HEK293 (cell line): ENCODE measurements around the gene CHEK1.

Experiments used
- CTCF ChIA-PET: fragments of 350-600 bp; formaldehyde crosslinking; extraction: SDS; loops from one replicate; lab custom pipeline; 2021; ENCODE audit warnings: antibody characterized with exemption; lab: Yijun Ruan, JAX
- POLR2A ChIA-PET: fragments of 300-600 bp; formaldehyde crosslinking; extraction: SDS; loops from one replicate; lab custom pipeline; 2020; ENCODE audit warnings: antibody characterized with exemption, inconsistent platforms; lab: Yijun Ruan, JAX
- H3K27ac ChIP-seq: fragments of 200-500 bp; sonication (Bioruptor generic); 2 replicates; pipeline ENCODE4 v1.5.1; 2014; ENCODE audit warnings: low read depth, low read length, control low read depth, inconsistent platforms; ENCODE audit errors: extremely low read depth
- H3K36me3 ChIP-seq, 2 experiments: fragments of 200-500 bp in 1 of 2; sonication (Bioruptor generic) in 1 of 2; 1 replicate in 1 of 2; 2 replicates in 1 of 2; pipeline ENCODE4 v1.5.1; 2014 to 2017; ENCODE audit warnings: inconsistent platforms in 2 of 2, low read length in 2 of 2; ENCODE audit not compliant: control insufficient read depth in 2 of 2, insufficient read depth in 1 of 2
- H3K4me1 ChIP-seq: fragments of 200-500 bp; sonication (Bioruptor generic); 2 replicates; pipeline ENCODE4 v1.5.1; 2014; ENCODE audit warnings: mild to moderate bottlenecking, low read length, inconsistent platforms; ENCODE audit not compliant: control insufficient read depth, insufficient read depth
- H3K4me3 ChIP-seq: 2 replicates; pipeline ENCODE4 v1.5.1; 2011; ENCODE audit warnings: low read depth, mild to moderate bottlenecking, control low read depth, low read length, moderate library complexity
- H3K9me3 ChIP-seq: fragments of 200-500 bp; sonication (Bioruptor generic); 2 replicates; pipeline ENCODE4 v1.5.1; 2014; ENCODE audit warnings: low read depth, low read length, inconsistent platforms; ENCODE audit not compliant: control insufficient read depth, insufficient read depth
- KLF1 ChIP-seq: fragments of 450-650 bp; formaldehyde crosslinking; IDR thresholded peaks from 2 replicates; pipeline ENCODE4 v1.5.1; 2016; ENCODE audit warnings: missing biosample characterization, missing genetic modification characterization
- KLF16 ChIP-seq: fragments of 450-650 bp; formaldehyde crosslinking; IDR thresholded peaks from 2 replicates; pipeline ENCODE4 v1.5.1; 2017; ENCODE audit warnings: missing biosample characterization, missing genetic modification characterization
- ZBTB20 ChIP-seq: fragments of 450-650 bp; formaldehyde crosslinking; IDR thresholded peaks from 2 replicates; pipeline ENCODE4 v1.5.1; 2016; ENCODE audit warnings: missing biosample characterization, missing genetic modification characterization
- ZBTB7A ChIP-seq: fragments of 450-650 bp; formaldehyde crosslinking; IDR thresholded peaks from 2 replicates; pipeline ENCODE4 v1.5.1; 2016; ENCODE audit warnings: low read depth, missing biosample characterization, missing genetic modification characterization
- ZFP3 ChIP-seq: fragments of 450-650 bp; formaldehyde crosslinking; IDR thresholded peaks from 2 replicates; pipeline ENCODE4 v1.5.1; 2016; ENCODE audit warnings: low read depth, missing biosample characterization, missing genetic modification characterization
- ZNF266 ChIP-seq: fragments of 450-650 bp; formaldehyde crosslinking; IDR thresholded peaks from 2 replicates; pipeline ENCODE4 v1.5.1; 2016; ENCODE audit warnings: missing biosample characterization, missing genetic modification characterization, low read depth
- ZNF341 ChIP-seq: fragments of 450-650 bp; formaldehyde crosslinking; IDR thresholded peaks from 2 replicates; pipeline ENCODE4; 2016; ENCODE audit warnings: low read depth, missing biosample characterization, missing genetic modification characterization
- ZNF48 ChIP-seq: fragments of 450-650 bp; formaldehyde crosslinking; IDR thresholded peaks from 2 replicates; pipeline ENCODE4 v1.5.1; 2016; ENCODE audit warnings: missing biosample characterization, missing genetic modification characterization
- ZNF510 ChIP-seq: fragments of 450-650 bp; formaldehyde crosslinking; IDR thresholded peaks from 2 replicates; pipeline ENCODE4 v1.5.1; 2018; ENCODE audit warnings: mild to moderate bottlenecking, missing genetic modification characterization, missing biosample characterization; ENCODE audit not compliant: insufficient replicate concordance
- ZNF585B ChIP-seq: fragments of 450-650 bp; formaldehyde crosslinking; IDR thresholded peaks from 2 replicates; pipeline ENCODE4 v1.5.1; 2016; ENCODE audit warnings: missing biosample characterization, missing genetic modification characterization
- ZNF747 ChIP-seq: fragments of 450-650 bp; formaldehyde crosslinking; IDR thresholded peaks from 2 replicates; pipeline ENCODE4 v1.5.1; 2016; ENCODE audit warnings: missing biosample characterization, missing genetic modification characterization
- ZNF76 ChIP-seq: fragments of 450-650 bp; formaldehyde crosslinking; IDR thresholded peaks from 2 replicates; pipeline ENCODE4; 2016; ENCODE audit warnings: low read depth, missing biosample characterization, missing genetic modification characterization, borderline replicate concordance
- TF ChIP-seq, protein P1 (sequence below): fragments of 450-650 bp; formaldehyde crosslinking; IDR thresholded peaks from 2 replicates; pipeline ENCODE4 v1.5.1; 2016; ENCODE audit warnings: missing biosample characterization, missing genetic modification characterization
- TF ChIP-seq, protein P2 (sequence below): fragments of 450-650 bp; formaldehyde crosslinking; conservative IDR thresholded peaks from 2 replicates; pipeline ENCODE4 v1.5.1; 2016; ENCODE audit warnings: low read depth, missing biosample characterization, missing genetic modification characterization
- TF ChIP-seq, protein P3 (sequence below): fragments of 450-650 bp; formaldehyde crosslinking; IDR thresholded peaks from 2 replicates; pipeline ENCODE4 v1.5.1; 2016; ENCODE audit warnings: missing biosample characterization, missing genetic modification characterization
- TF ChIP-seq, protein P4 (sequence below): fragments of 450-650 bp; formaldehyde crosslinking; IDR thresholded peaks from 2 replicates; pipeline ENCODE4 v1.5.1; 2016; ENCODE audit warnings: missing biosample characterization, missing genetic modification characterization
- TF ChIP-seq, protein P5 (sequence below): fragments of 450-650 bp; formaldehyde crosslinking; IDR thresholded peaks from 2 replicates; pipeline ENCODE4 v1.5.1; 2016; ENCODE audit warnings: missing biosample characterization, missing genetic modification characterization
- TF ChIP-seq, protein P6 (sequence below): fragments of 450-650 bp; formaldehyde crosslinking; IDR thresholded peaks from 2 replicates; pipeline ENCODE4 v1.5.1; 2016; ENCODE audit warnings: missing biosample characterization, missing genetic modification characterization

Gene CHEK1

DNA sequence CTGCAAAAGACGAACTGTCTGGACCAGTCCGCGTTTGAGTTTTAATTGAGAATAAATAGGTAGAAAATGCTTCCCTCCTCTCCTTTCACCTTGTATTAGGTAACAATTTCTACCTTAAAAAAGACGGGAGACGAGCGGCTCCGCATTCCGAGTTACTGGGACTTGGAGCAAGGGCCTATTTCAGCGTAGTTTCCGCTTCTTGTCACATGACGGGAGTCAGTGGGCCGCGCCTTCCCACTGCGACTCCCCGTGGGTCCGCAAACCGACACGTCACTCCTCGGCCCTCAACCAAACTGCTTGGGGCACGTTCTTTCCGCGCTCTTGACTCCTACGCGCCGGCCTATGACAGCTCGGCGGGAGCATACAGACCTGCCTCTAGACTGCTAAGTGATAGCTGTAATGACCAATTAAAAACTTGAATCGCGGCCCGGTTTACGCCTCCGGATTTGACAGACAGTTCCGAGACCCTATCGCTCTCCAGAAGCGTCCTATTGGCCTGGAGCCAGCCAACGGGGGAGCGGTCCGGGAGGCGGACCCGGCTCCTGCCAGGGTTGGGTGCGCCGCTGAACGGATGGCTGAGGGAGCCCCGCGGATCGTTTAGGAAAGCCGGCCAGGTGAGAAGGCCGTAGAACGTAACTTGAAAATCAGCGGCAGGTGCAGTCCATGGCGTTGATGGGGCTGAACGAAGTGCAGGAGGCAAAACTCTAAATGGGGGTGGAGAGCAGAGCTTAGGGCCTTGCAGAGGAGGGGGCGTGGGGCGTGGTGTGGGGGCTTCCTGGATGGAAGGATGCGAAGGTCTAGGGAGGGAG is 32.5 kb upstream of the CHEK1 start, which contains the start of gene STT3A (continued):
- TF ChIP-seq ZNF510 (tag by site-specific recombination) (no peak), ZNF585B (tag by site-specific recombination) (no peak), ZBTB7A (tag by site-specific recombination) (no peak), KLF1 (tag by site-specific recombination) (peak; percentile 40)

DNA sequence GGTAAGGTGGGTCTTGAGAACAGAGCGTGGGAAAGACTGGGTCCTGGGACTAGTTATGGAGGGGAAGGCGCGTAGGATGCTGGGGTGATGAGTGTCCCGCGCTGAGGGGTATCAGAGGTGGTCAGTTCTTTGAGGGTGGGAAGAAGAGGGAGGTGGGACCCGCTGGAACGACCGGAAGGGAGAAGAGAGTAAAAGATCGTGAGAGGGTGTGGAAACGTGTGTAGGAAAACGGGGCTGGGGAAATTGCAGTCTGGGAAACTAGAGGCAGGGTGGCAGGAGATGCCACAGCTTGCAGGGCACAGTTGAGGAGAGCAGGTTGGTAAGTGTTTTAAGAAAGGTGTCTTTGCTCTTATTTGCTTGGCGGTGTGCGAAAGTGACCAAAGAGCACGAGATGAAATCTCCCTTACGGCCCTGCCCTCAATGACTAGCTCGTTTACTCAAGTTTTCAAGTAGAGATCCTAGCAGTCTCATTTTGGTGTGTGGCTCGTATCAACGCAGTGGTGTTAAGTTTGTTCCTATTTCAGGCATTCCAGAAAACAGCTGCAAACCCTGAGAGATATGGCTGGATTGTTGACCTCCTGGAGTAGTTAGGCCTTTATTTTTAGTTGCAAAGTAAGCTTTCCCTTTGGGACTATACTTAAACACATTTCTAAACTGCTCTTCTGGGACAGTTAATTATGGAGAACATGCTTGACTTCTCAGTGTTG is 31.7 kb upstream of the CHEK1 start:
- Histone ChIP-seq H3K36me3 (peaks cover 8 to 28% of the 10 kb centered on the region in 2 experiments; a peak in 2 of 3 replicates), H3K9me3 (no peaks in the 10 kb centered on the region), H3K4me3 (peak overlapping the region; percentile 91), H3K27ac (peak overlapping the region; percentile 24; the same call in 1 of the 2 replicates), H3K4me1 (no peaks in the 10 kb centered on the region; the same call in 1 of the 2 replicates)
- ChIA-PET CTCF (no interaction called here), POLR2A (interaction anchor here (0.6 to 3.9 kb wide), 12 partner anchors 10 to 619 kb away, joined by 3 to 25 read pairs (median 3); partner anchors contain the start of genes CHEK1, EI24, FAM118B and PUS3)
- TF ChIP-seq, protein P1, sequence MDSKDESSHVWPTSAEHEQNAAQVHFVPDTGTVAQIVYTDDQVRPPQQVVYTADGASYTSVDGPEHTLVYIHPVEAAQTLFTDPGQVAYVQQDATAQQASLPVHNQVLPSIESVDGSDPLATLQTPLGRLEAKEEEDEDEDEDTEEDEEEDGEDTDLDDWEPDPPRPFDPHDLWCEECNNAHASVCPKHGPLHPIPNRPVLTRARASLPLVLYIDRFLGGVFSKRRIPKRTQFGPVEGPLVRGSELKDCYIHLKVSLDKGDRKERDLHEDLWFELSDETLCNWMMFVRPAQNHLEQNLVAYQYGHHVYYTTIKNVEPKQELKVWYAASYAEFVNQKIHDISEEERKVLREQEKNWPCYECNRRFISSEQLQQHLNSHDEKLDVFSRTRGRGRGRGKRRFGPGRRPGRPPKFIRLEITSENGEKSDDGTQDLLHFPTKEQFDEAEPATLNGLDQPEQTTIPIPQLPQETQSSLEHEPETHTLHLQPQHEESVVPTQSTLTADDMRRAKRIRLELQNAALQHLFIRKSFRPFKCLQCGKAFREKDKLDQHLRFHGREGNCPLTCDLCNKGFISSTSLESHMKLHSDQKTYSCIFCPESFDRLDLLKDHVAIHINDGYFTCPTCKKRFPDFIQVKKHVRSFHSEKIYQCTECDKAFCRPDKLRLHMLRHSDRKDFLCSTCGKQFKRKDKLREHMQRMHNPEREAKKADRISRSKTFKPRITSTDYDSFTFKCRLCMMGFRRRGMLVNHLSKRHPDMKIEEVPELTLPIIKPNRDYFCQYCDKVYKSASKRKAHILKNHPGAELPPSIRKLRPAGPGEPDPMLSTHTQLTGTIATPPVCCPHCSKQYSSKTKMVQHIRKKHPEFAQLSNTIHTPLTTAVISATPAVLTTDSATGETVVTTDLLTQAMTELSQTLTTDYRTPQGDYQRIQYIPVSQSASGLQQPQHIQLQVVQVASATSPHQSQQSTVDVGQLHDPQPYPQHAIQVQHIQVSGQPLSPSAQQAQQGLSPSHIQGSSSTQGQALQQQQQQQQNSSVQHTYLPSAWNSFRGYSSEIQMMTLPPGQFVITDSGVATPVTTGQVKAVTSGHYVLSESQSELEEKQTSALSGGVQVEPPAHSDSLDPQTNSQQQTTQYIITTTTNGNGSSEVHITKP (tag by site-specific recombination) = peak; percentile 25
- TF ChIP-seq ZFP3 (tag by site-specific recombination) (no peak), KLF16 (peak; percentile 12; the same call in 1 of the 2 replicates), ZNF48 (tag by site-specific recombination) (no peak), ZNF747 (no peak), ZNF76 (tag by site-specific recombination) (peak; percentile 69), ZBTB20 (tag by site-specific recombination) (0 out of 2 replicates have a peak, but pooled peaks have one; percentile 39), ZNF341 (peak; percentile 89), ZNF266 (tag by site-specific recombination) (no peak)
- TF ChIP-seq, protein P2, sequence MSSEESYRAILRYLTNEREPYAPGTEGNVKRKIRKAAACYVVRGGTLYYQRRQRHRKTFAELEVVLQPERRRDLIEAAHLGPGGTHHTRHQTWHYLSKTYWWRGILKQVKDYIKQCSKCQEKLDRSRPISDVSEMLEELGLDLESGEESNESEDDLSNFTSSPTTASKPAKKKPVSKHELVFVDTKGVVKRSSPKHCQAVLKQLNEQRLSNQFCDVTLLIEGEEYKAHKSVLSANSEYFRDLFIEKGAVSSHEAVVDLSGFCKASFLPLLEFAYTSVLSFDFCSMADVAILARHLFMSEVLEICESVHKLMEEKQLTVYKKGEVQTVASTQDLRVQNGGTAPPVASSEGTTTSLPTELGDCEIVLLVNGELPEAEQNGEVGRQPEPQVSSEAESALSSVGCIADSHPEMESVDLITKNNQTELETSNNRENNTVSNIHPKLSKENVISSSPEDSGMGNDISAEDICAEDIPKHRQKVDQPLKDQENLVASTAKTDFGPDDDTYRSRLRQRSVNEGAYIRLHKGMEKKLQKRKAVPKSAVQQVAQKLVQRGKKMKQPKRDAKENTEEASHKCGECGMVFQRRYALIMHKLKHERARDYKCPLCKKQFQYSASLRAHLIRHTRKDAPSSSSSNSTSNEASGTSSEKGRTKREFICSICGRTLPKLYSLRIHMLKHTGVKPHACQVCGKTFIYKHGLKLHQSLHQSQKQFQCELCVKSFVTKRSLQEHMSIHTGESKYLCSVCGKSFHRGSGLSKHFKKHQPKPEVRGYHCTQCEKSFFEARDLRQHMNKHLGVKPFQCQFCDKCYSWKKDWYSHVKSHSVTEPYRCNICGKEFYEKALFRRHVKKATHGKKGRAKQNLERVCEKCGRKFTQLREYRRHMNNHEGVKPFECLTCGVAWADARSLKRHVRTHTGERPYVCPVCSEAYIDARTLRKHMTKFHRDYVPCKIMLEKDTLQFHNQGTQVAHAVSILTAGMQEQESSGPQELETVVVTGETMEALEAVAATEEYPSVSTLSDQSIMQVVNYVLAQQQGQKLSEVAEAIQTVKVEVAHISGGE (tag by site-specific recombination) = peak; percentile 95
- TF ChIP-seq, protein P3, sequence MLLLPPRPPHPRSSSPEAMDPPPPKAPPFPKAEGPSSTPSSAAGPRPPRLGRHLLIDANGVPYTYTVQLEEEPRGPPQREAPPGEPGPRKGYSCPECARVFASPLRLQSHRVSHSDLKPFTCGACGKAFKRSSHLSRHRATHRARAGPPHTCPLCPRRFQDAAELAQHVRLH (tag by site-specific recombination) = peak; percentile 44; the same call in 1 of the 2 replicates
- TF ChIP-seq, protein P4, sequence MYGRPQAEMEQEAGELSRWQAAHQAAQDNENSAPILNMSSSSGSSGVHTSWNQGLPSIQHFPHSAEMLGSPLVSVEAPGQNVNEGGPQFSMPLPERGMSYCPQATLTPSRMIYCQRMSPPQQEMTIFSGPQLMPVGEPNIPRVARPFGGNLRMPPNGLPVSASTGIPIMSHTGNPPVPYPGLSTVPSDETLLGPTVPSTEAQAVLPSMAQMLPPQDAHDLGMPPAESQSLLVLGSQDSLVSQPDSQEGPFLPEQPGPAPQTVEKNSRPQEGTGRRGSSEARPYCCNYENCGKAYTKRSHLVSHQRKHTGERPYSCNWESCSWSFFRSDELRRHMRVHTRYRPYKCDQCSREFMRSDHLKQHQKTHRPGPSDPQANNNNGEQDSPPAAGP (tag by site-specific recombination) = 0 out of 2 replicates have a peak, but pooled peaks have one; percentile 44
- TF ChIP-seq, protein P5, sequence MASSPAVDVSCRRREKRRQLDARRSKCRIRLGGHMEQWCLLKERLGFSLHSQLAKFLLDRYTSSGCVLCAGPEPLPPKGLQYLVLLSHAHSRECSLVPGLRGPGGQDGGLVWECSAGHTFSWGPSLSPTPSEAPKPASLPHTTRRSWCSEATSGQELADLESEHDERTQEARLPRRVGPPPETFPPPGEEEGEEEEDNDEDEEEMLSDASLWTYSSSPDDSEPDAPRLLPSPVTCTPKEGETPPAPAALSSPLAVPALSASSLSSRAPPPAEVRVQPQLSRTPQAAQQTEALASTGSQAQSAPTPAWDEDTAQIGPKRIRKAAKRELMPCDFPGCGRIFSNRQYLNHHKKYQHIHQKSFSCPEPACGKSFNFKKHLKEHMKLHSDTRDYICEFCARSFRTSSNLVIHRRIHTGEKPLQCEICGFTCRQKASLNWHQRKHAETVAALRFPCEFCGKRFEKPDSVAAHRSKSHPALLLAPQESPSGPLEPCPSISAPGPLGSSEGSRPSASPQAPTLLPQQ (tag by site-specific recombination) = peak; percentile 92
- TF ChIP-seq, protein P6, sequence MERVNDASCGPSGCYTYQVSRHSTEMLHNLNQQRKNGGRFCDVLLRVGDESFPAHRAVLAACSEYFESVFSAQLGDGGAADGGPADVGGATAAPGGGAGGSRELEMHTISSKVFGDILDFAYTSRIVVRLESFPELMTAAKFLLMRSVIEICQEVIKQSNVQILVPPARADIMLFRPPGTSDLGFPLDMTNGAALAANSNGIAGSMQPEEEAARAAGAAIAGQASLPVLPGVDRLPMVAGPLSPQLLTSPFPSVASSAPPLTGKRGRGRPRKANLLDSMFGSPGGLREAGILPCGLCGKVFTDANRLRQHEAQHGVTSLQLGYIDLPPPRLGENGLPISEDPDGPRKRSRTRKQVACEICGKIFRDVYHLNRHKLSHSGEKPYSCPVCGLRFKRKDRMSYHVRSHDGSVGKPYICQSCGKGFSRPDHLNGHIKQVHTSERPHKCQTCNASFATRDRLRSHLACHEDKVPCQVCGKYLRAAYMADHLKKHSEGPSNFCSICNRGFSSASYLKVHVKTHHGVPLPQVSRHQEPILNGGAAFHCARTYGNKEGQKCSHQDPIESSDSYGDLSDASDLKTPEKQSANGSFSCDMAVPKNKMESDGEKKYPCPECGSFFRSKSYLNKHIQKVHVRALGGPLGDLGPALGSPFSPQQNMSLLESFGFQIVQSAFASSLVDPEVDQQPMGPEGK (tag by site-specific recombination) = peak; percentile 41
